Testis (tissue), 3 donors: ENCODE data around the gene ADK. TPM values are rescaled to one million over a fixed set of nuclear protein-coding genes. Genes with fewer than 3 reads are reported as not detected.

Experiments used
- DNase-seq: peaks from one replicate; pipeline ENCODE4 v3.0.0-alpha.2; 2019
- H3K27ac ChIP-seq, 2 donors: fragments of 200-600 bp; sonication (generic); one replicate each; pipeline ENCODE4 v1.5.1; 2019
- H3K27me3 ChIP-seq: fragments of 200-600 bp; sonication (generic); one replicate; pipeline ENCODE4 v1.5.1; 2019
- H3K36me3 ChIP-seq: fragments of 200-600 bp; sonication (generic); one replicate; pipeline ENCODE4 v1.5.1; 2017; ENCODE audit warnings: low read depth; ENCODE audit errors: missing control alignments
- H3K4me1 ChIP-seq: fragments of 200-600 bp; sonication (generic); one replicate; pipeline ENCODE4 v1.5.1; 2019
- H3K4me3 ChIP-seq, 2 donors: fragments of 200-600 bp; sonication (generic); one replicate each; pipeline ENCODE4 v1.5.1; 2017 to 2019
- H3K9me3 ChIP-seq: fragments of 200-600 bp; sonication (generic); one replicate; pipeline ENCODE4 v1.5.1; 2017
- CTCF ChIP-seq, 3 experiments: fragments of 450-650 bp in 2 of 3; fragments of 200-600 bp in 1 of 3; sonication (generic) in 1 of 3; IDR thresholded peaks; one replicate each; pipeline ENCODE4 v1.5.1; 2016 to 2019; ENCODE audit warnings: antibody characterized with exemption in 3 of 3, mild to moderate bottlenecking in 2 of 3, moderate library complexity in 1 of 3
- POLR2A ChIP-seq: fragments of 450-650 bp; IDR thresholded peaks from one replicate; pipeline ENCODE4 v1.6.1; 2017; ENCODE audit warnings: antibody characterized with exemption, mild to moderate bottlenecking, moderate library complexity
- WGBS, 2 donors: methylation state at CpG; one replicate each; pipeline ENCODE4 v1.1.5; 2018; 5-methylcytosine and 5-hydroxymethylcytosine counted together
- intact Hi-C: fragments of 100-400 bp; cut with DNase I; formaldehyde crosslinking; loops from one replicate; pipeline ENCODE4 v1.15.1; 2023; ENCODE audit warnings: low total_unique reads
- polyA plus RNA-seq: library from polyadenylated mRNA; stranded (reverse); fragments of 350-450 nt; fragmentation: Illumina TruSeq; extraction: RNeasy Lipid Tissue Mini Kit (QIAGEN cat#74804); gene quantifications from one replicate; pipeline ENCODE4 v1.2.3, GENCODE V29; 2014; ENCODE audit warnings: low read depth, low replicate concordance; ENCODE audit not compliant: insufficient read depth
- total RNA-seq, 2 donors: library from RNA; depleted of rRNA; stranded (reverse); fragments of >200 nt; gene quantifications; one replicate each; pipeline ENCODE4 v1.2.3, GENCODE V29; 2016

ADK gene
- total and polyA plus RNA-seq, 3 donors from 2014 or later = 23.3 to 61.8 (median 55.3) TPM

DNA sequence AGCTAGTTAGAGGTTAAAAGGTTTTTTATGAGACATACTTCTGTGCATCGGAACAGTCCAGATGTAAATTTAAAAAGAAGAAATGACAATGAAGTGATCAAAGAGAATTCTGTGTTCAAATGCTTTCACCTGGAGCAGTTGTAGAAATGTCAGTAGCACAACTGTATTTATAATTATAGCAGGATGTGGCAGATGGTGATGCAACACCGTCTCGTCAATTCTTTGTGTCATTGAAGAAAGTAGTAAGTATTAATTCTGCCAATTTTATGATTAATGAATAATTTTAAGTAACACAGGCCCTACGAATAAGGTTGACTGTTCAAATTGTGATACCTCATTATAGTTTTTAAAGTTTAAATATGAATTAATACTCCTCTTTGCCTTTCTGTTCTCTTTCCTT is 171.1 kb downstream of the ADK start:
- Histone ChIP-seq H3K9me3 (no peaks in the 10 kb centered on the region), H3K27me3 (no peaks in the 10 kb centered on the region), H3K27ac (no peak overlapping the region), H3K4me1 (no peaks in the 10 kb centered on the region), H3K4me3 (no peak overlapping the region), H3K36me3 (no peaks in the 10 kb centered on the region)
- 92 to 95% methylated on average over 4 of the region's 4 CpGs for WGBS, 2 donors
- DNase-seq = no peak
- intact Hi-C loops = no loop called here
- TF ChIP-seq CTCF (IDR thresholded peaks at IDR 0.05) (no peak), POLR2A (no peak)

DNA sequence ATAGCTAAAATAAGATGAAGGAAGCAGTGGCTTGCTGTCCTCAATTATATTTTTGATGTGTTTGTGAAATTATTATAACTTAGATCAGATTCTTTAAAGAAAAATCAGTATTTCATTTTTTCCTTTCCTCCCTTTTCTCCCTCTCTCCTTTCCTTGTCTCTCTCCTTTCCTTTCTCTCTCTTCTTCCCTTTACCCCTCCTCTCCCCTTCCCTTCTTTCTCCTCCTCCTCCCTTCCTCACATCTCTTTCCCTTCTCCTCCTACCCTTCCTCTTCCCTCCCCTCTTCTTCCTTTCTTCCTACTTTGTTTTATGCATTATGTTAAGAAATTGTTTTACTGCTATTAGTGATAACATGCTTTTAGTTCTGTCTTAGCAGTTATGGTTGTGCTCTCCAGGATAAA is 171.5 kb downstream of the ADK start:
- no peaks in the 10 kb centered on the region for H3K36me3 ChIP-seq
- H3K27ac ChIP-seq = no peak overlapping the region
- no peaks in the 10 kb centered on the region for H3K27me3 ChIP-seq
- no peak overlapping the region for H3K4me3 ChIP-seq
- TF ChIP-seq CTCF (IDR thresholded peaks at IDR 0.05) = no peak
- TF ChIP-seq POLR2A = no peak
- H3K4me1 ChIP-seq = no peaks in the 10 kb centered on the region
- intact Hi-C loops = no loop called here
- no peak for DNase-seq
- H3K9me3 ChIP-seq = no peaks in the 10 kb centered on the region

DNA sequence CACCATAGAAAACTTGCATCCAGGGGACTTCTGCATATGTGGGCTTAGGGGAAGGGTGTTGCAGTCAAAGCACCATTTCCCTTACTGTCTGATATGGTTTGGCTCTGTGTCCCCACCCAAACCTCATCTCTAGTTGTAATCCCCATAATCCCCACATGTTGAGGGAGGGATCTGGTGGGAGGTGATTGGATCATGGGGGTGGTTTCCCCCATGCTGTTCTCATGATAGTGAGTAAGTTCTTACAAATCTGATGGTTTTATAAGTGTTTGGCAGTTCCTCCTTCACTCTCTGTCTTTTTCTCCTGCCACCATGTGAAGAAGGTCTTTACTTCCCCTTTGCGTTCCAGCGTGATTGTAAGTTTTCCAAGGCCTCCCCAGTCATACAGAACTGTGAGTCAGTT is 177.4 kb downstream of the ADK start:
- no peak for DNase-seq
- no peaks in the 10 kb centered on the region for H3K4me1 ChIP-seq
- H3K4me3 ChIP-seq = no peak overlapping the region
- WGBS, 2 donors = 92 to 95% methylated on average over 2 of the region's 2 CpGs
- no peaks in the 10 kb centered on the region for H3K9me3 ChIP-seq
- intact Hi-C loops = no loop called here
- H3K36me3 ChIP-seq = no peaks in the 10 kb centered on the region
- TF ChIP-seq POLR2A (no peak), CTCF (IDR thresholded peaks at IDR 0.05) (no peak)
- H3K27me3 ChIP-seq = no peaks in the 10 kb centered on the region
- H3K27ac ChIP-seq = no peak overlapping the region

GRCh38 chr10:74329873-74330272 is 178.9 kb downstream of the ADK start:
- no peak for TF ChIP-seq POLR2A
- no peaks in the 10 kb centered on the region for H3K27me3 ChIP-seq
- H3K4me1 ChIP-seq = no peaks in the 10 kb centered on the region
- 82 to 87% methylated on average over 2 of the region's 2 CpGs for WGBS, 2 donors
- DNase-seq = no peak
- intact Hi-C loops = no loop called here
- H3K36me3 ChIP-seq = no peaks in the 10 kb centered on the region
- H3K4me3 ChIP-seq = no peak overlapping the region
- no peak overlapping the region for H3K27ac ChIP-seq
- H3K9me3 ChIP-seq = no peaks in the 10 kb centered on the region

GRCh38 chr10:74330646-74331045 is 179.6 kb downstream of the ADK start:
- no peak for TF ChIP-seq CTCF (IDR thresholded peaks at IDR 0.05)
- TF ChIP-seq POLR2A = no peak
- H3K4me3 ChIP-seq = no peak overlapping the region
- H3K4me1 ChIP-seq = no peaks in the 10 kb centered on the region
- intact Hi-C loops = no loop called here
- H3K36me3 ChIP-seq = no peaks in the 10 kb centered on the region
- H3K27me3 ChIP-seq = no peaks in the 10 kb centered on the region
- no peaks in the 10 kb centered on the region for H3K9me3 ChIP-seq
- WGBS, 2 donors = 96 to 97% methylated on average over 3 of the region's 3 CpGs
- no peak overlapping the region for H3K27ac ChIP-seq
- DNase-seq = no peak
